ENCODE results near the gene PIK3C3.

Gene PIK3C3

GRCh38 chr18:41954827-41955613 is at the start of gene PIK3C3:
Gene PIK3C3 (plus strand): TSS chr18:41955234. CDS start chr18:41955292, 58 bp downstream.
- peak; percentile 95 for DNase-seq (ENCODE audit: low read depth)

- DNase-seq (ENCODE audit: low read depth): no peak
Measured at GRCh38 chr18:41905786-41906527, 49.1 kb upstream of the PIK3C3 start.

GRCh38 chr18:41906528-41907146 is 48.4 kb upstream of the PIK3C3 start:
- peak; percentile 7 for DNase-seq (ENCODE audit: low read depth)

- no peak for DNase-seq (ENCODE audit: low read depth)
Measured at GRCh38 chr18:41917181-41917580, 37.9 kb upstream of the PIK3C3 start.

GRCh38 chr18:41921770-41922169 is 33.3 kb upstream of the PIK3C3 start:
- DNase-seq (ENCODE audit: low read depth): no peak

GRCh38 chr18:41922176-41922575 is 32.9 kb upstream of the PIK3C3 start:
- no peak for DNase-seq (ENCODE audit: low read depth)

GRCh38 chr18:41922841-41923240 is 32.2 kb upstream of the PIK3C3 start:
- no peak for DNase-seq (ENCODE audit: low read depth)

GRCh38 chr18:41923446-41923845 is 31.6 kb upstream of the PIK3C3 start:
- DNase-seq (ENCODE audit: low read depth): no peak

- DNase-seq (ENCODE audit: low read depth): no peak
Measured at GRCh38 chr18:41928581-41928980, 26.5 kb upstream of the PIK3C3 start.

GRCh38 chr18:41932899-41933298 is 22.1 kb upstream of the PIK3C3 start:
- no peak for DNase-seq (ENCODE audit: low read depth)

- no peak for DNase-seq (ENCODE audit: low read depth)
Measured at GRCh38 chr18:41933778-41934177, 21.3 kb upstream of the PIK3C3 start.

GRCh38 chr18:41936471-41937134 is 18.4 kb upstream of the PIK3C3 start:
- DNase-seq (ENCODE audit: low read depth): peak; percentile 32

- DNase-seq (ENCODE audit: low read depth): peak; percentile 74
Measured at GRCh38 chr18:41938445-41938844, 16.6 kb upstream of the PIK3C3 start.

GRCh38 chr18:41939326-41939725 is 15.7 kb upstream of the PIK3C3 start:
- no peak for DNase-seq (ENCODE audit: low read depth)

GRCh38 chr18:41940506-41941215 is 14.4 kb upstream of the PIK3C3 start:
- no peak for DNase-seq (ENCODE audit: low read depth)

- no peak for DNase-seq (ENCODE audit: low read depth)
Measured at GRCh38 chr18:41942254-41942653, 12.8 kb upstream of the PIK3C3 start.

- DNase-seq (ENCODE audit: low read depth): no peak
Measured at GRCh38 chr18:41948544-41949110, 6.4 kb upstream of the PIK3C3 start.

GRCh38 chr18:41949206-41949920 is 5.7 kb upstream of the PIK3C3 start:
- DNase-seq (ENCODE audit: low read depth): no peak

GRCh38 chr18:41955688-41956087 is 654 bp downstream of the PIK3C3 start:
- DNase-seq (ENCODE audit: low read depth): no peak

- DNase-seq (ENCODE audit: low read depth): no peak
Measured at GRCh38 chr18:41959045-41959444, 4.0 kb downstream of the PIK3C3 start.

Data from stromal cell of bone marrow (primary cell).